H7 (cell line): ENCODE measurements around the gene FHIT. TPM values are rescaled to one million over a fixed set of nuclear protein-coding genes. Genes with fewer than 3 reads are reported as not detected.

ENCODE experiments used
- DNase-seq: peaks from one replicate; pipeline ENCODE4 v3.0.0; 2012
- H3K27me3 ChIP-seq: 2 replicates; pipeline ENCODE4 v1.6.0; 2011; ENCODE audit warnings: mild to moderate bottlenecking, low read length; ENCODE audit not compliant: control insufficient read depth, insufficient read depth
- H3K36me3 ChIP-seq: replicated peaks from 2 replicates; pipeline ENCODE4 v1.5.1; 2011; ENCODE audit warnings: low read length; ENCODE audit not compliant: control insufficient read depth, insufficient read depth
- H3K4me3 ChIP-seq: 2 replicates; pipeline ENCODE4 v1.5.1; 2011; ENCODE audit warnings: low read depth, mild to moderate bottlenecking, control low read depth, low read length, moderate library complexity; ENCODE audit not compliant: insufficient read depth
- total RNA-seq: library from RNA; depleted of rRNA; stranded (reverse); fragments of >200 nt; shearing (Covaris generic); gene quantifications from 2 replicates; pipeline ENCODE4 v1.2.3, GENCODE V29; 2014

FHIT gene
- total RNA-seq, 1 experiment from 2014 or later = 2.1 TPM

DNA sequence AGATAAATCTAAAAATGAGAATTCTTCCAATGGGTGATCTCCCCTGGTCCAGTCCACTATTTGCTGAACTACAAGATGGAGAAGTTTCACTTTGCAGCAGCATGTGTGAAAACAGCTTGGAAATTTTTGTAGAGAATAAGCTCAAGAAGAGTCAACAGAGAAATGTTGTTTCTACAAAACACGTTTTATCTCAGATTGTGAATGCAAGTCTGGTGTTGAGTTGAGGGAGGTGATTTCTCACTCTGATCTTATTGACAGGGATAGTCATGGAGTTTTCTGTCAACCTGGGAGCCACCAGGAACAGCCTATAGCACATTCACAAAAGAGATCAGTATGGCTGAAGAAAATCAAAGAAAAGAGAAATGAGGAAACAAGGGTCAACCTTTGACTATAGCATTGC is 1220.3 kb downstream of the FHIT start:
- Histone ChIP-seq H3K27me3 (no peaks in the 10 kb centered on the region), H3K4me3 (no peak overlapping the region), H3K36me3 (no peaks in the 10 kb centered on the region)
- DNase-seq = no peak

DNA sequence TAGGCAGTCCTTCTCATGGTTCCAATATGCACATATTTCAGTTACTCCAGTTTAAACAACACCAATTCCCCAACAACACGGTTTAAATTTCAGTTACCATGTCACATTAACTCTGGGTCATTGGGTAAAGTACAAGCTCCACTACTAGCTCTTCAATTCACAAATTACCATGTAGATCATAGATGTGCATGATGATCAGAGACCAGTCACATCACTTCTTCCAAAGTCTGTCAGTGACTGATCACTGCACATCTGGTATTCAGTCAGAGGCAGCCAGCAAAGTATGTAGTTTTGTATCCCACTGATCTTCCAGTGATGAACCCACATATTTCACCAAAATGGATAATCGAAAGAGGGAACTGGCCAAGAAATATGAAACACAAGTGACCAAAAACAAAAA is 1223.0 kb downstream of the FHIT start:
- no peak overlapping the region for H3K4me3 ChIP-seq
- H3K27me3 ChIP-seq = no peaks in the 10 kb centered on the region
- no peak for DNase-seq
- H3K36me3 ChIP-seq = no peaks in the 10 kb centered on the region

DNA sequence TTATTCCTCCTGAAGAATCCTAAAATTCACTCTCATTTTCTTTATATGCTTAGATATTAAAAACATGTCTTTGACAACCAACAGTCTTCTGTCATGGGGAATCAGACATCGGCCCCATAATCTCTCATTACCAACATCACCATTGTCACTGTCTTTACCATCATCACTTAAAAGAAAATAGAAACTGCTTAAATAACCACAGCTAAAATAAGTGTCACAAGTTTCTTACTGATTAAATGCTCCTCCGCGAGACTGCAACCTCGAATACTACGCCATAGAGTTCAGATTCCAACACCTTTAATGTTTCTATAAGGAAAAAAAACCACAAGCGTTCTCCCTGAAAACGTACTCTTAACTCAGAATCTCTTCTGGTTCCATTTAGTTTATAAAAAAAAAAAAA is 1223.9 kb downstream of the FHIT start:
- H3K27me3 ChIP-seq = no peaks in the 10 kb centered on the region
- DNase-seq = no peak
- H3K36me3 ChIP-seq = no peaks in the 10 kb centered on the region
- no peak overlapping the region for H3K4me3 ChIP-seq

DNA sequence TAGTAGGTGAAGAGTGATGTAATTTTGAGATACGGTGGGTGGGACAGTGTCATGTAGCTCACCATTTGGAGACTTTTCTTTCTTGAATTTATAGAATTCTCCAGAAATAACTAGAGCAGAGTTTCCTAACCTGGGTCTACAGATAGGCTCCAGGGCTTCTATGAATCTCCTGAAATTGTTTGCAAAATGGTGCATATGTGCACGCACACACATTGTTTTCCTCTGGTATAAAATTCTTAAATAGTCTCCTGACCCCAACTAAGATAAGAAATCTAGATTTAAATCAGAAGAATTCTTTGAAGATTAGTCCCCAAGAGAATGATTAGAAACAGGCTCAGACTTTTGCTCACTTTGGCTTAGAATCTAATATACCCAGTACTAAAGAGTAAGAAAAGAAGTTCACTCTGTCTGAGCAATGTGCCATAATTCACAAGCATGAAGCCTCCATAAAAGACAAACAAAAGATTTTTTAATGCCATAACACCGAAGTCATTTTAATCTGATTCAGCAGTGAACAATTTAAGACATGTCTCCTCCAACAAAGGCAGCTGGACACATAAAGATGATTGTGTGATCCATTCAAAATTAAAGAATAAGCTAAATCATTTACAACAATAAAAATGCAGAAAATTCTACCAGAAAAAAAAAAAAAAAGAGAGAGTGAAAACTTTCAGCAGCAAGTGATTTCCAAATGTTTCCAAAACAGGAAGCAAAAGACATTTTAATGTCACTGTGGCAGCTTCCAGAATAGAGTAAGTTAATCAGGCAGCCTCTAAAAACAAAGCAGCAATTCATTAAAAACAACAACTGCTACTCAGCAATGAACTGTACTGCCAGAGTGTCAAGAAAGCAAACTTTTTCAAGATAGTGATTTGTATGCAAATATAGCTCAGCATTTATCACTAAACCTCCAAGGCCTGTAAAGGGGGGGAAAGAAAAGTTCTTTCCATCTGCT is 1225.9 kb downstream of the FHIT start:
- Histone ChIP-seq H3K4me3 (no peak overlapping the region), H3K36me3 (no peaks in the 10 kb centered on the region), H3K27me3 (no peaks in the 10 kb centered on the region)
- DNase-seq = no peak

DNA sequence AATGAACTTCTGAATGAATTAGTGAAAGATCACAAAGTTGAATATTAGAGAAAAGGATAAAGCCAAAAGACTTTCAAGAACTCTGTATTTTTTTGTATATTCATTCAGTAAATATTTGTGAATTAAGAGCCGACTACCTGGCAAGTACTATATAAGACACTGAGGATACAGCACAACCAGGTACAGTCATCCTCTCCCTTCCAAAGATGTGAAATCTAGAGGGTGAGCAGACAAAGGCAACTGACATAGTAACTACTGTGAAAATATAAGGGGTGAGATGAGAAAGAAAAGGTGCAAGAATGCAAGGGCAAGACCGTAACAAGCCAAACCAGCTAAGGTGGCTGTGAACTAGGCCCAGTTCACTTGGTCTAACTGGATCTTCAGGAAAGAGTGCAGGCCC is 1226.9 kb downstream of the FHIT start:
- H3K36me3 ChIP-seq = no peaks in the 10 kb centered on the region
- no peaks in the 10 kb centered on the region for H3K27me3 ChIP-seq
- DNase-seq = no peak
- H3K4me3 ChIP-seq = no peak overlapping the region

DNA sequence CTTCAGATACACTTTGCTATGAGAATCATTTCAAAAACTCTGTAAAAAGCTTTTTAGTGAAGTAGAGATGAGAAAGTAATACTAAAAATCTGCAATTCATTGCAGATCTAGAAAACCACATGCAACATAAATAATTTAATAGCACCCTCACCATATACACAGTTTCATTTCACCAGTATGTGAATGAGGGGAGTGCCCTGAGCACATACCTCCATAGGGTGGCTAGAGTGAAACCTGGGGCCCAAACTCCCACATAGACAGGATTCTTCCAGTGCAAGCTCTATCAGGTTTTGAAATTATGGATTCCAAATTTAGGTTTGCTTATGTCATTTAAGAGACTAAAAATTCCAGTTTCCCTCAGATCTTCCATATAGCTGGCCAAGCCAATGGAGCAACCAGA is 1228.1 kb downstream of the FHIT start:
- no peaks in the 10 kb centered on the region for H3K36me3 ChIP-seq
- no peak for DNase-seq
- H3K27me3 ChIP-seq = no peaks in the 10 kb centered on the region
- H3K4me3 ChIP-seq = no peak overlapping the region

DNA sequence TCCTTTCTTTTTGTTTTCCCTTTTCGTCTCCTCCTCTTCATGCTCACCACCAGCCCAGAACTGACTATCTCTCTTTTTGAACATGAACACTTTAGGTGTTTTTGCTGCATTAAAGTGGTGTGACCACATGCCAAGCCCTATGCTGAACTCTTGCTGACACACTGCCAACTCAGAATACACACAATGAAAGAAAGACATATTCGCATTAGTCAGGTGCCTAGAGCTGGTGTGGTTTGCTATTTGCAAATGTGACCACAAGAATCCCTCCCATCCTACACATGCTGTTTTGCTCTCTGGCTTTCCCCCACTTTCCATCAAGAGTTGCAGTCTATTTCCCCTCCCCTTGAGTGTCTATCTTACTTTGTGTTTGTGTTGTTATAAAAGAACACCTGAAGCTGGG is 1233.6 kb downstream of the FHIT start:
- H3K27me3 ChIP-seq = no peaks in the 10 kb centered on the region
- H3K36me3 ChIP-seq = no peaks in the 10 kb centered on the region
- DNase-seq = no peak
- H3K4me3 ChIP-seq = no peak overlapping the region

DNA sequence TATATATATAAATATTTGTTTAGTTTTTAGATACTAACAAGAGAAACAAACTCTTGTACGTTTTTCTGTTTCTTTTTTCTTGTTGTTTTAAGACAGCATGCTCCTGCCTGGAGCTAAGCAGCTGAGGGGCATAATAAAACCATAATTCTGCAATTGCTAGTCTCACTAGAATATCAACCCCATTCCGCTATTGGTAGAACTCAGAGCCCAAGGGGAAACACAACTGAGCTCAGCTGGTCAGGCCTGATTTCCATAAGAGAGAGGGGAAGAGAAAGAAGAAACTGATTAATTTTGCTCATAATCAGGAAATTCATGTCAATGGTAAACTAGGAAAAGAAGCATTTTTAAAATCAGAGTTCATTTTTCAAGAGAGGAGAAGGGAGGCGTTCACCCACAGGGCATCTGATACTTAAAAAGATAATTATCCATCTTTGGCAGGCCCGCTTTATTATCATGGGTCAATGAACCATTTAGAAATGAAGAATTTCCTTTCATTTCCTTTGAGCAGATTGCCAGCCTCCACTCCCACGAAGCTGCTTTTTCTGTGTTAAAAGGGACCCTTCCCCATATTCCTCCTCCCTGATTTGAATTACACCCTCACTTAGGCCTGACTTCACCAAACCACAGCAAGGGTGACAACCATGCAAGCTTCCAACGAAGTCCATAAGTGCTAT is 1236.1 kb downstream of the FHIT start:
- Histone ChIP-seq H3K4me3 (no peak overlapping the region), H3K36me3 (no peaks in the 10 kb centered on the region), H3K27me3 (no peaks in the 10 kb centered on the region)
- no peak for DNase-seq

DNA sequence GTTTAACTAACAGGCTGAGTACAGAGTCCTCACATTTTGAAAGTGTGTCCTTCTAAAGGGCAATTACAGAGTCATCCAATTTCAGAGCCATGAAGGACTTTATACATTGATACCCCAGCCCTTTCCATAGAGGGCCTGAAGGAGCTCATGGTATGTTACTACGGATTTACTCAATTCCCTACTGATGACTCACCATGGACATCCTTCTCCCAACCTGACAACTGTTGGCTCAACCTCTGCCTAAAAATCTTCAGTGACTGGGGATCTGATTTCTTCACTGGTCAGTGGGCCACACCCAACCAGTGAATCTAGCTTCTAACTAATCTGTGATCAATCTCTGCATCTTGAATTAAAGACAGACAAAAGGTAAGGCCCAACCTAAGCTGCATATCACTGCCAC is 1238.0 kb downstream of the FHIT start:
- Histone ChIP-seq H3K27me3 (no peaks in the 10 kb centered on the region), H3K36me3 (no peaks in the 10 kb centered on the region), H3K4me3 (no peak overlapping the region)
- no peak for DNase-seq

DNA sequence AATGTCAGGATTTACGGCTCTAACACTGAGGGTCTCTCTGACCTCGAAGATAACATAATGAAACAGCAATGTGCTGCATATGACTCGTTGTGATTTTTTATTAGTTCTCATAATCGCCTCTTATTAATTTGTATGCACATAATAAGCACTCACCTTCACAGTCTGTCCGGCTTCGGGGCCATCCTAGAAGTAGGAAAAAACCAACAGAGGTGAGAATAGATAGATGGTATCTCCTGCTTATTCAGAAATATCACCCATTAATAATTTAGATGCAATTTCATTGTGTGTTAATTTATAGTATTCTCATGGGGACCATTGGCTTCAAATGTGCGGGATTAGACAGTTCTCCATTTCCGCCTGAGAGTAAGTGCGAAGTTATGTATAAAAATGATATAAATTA is 1240.0 kb downstream of the FHIT start:
- DNase-seq = no peak
- Histone ChIP-seq H3K4me3 (no peak overlapping the region), H3K36me3 (no peaks in the 10 kb centered on the region), H3K27me3 (no peaks in the 10 kb centered on the region)

DNA sequence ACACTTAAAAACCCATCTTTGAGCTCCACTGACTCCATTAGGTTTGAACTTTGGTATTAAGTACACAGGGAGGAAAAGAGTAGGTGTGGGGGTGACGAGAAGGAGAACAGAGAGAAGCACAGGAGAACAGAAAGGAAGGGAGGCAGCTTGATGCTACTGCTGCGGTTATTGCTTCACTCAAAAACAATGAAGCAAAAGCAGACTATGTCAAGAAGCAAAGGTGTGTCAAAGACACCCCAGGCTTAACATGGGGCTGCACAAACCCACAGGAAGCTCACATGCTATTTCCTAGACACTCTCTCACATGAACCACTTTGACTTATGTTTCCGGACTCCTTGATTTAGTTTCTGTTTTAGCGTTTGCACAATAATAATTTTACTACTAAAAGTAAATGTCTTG is 1240.5 kb downstream of the FHIT start:
- Histone ChIP-seq H3K36me3 (no peaks in the 10 kb centered on the region), H3K27me3 (no peaks in the 10 kb centered on the region), H3K4me3 (no peak overlapping the region)
- no peak for DNase-seq

DNA sequence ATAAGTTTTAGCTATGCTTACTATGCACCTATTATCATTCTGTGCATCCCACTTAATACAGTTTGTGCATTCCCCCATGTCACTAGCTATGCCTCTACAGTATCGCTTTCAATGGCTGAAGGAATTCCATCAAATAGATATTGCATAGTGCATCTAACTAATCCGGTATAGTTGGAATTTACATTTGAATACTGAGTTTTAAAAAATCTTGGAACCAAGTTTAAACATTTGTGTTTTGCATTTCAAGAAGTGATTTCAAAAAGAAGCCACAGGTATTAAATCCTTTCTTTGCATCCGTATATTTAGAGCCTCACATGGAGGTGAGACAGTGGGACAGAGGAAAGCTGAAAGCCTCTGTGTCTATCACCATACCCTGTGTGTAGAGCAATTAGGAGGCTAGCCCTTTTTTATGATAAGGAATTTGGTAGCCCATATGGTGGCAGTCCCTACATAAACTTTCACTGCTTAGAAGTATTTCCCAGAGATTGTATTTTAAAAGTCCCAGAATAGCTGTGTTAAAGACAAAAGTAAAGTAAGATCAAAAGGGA is 1241.2 kb downstream of the FHIT start:
- DNase-seq = no peak
- Histone ChIP-seq H3K27me3 (no peaks in the 10 kb centered on the region), H3K4me3 (no peak overlapping the region), H3K36me3 (no peaks in the 10 kb centered on the region)

DNA sequence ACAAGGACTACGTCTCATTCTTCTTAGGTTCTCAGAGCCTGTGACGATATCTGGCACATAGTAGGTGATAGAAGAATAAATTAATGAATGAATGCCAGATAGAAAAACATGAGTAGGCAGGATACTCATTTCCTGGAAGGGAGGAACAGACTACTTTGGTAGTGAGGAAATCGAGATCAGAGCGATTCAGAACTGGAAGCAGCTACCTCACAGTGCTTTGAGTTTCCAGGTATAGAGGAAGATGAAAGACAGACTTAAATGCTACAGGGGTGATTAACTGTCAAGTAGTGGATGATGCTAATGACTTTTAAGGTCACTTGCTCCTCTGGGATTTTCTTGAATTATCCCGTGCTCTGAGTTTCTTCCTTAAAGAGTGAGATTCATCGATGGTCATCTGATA is 1249.9 kb downstream of the FHIT start:
- no peaks in the 10 kb centered on the region for H3K36me3 ChIP-seq
- no peak for DNase-seq
- H3K4me3 ChIP-seq = no peak overlapping the region
- H3K27me3 ChIP-seq = no peaks in the 10 kb centered on the region

DNA sequence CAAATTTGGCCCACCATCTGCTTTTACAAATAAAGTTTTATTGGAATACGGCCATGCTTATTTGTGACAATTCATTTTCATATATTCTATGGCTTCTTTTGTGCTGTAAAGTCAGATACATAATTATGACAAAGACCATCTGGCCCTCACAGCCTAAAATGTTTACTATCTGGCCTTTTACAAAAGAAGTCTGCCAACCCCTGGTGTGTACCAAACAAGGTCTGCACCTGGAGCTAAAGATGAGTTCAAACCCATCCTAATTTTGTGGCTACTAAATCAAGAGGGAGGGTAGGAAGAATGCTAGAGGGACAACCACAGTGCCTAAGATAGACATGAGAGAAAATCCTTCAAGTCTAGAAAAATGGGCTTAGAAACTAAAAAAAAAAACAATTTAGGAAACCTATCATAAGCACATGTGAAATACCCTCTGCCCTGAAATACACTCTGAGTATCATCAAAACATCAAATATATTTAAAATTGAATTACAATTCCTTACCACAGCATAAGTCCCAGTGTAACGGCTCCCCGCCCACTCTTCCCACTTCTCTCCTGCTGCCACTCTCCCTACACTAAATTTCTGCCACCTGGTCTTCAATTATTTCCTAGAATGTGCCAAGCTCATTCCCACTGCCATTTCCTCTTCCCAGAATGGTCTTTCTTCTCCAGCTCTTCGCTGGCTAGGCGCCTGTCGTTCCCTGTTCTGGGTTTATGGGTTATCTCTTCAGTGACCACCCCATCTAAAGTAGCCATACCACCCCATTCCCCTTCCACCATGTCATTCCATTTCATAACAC is 1250.7 kb downstream of the FHIT start:
- no peak for DNase-seq
- Histone ChIP-seq H3K4me3 (no peak overlapping the region), H3K27me3 (no peaks in the 10 kb centered on the region), H3K36me3 (no peaks in the 10 kb centered on the region)
